ENCODE results near the gene ZNF597.

The ZNF597 gene

DNA sequence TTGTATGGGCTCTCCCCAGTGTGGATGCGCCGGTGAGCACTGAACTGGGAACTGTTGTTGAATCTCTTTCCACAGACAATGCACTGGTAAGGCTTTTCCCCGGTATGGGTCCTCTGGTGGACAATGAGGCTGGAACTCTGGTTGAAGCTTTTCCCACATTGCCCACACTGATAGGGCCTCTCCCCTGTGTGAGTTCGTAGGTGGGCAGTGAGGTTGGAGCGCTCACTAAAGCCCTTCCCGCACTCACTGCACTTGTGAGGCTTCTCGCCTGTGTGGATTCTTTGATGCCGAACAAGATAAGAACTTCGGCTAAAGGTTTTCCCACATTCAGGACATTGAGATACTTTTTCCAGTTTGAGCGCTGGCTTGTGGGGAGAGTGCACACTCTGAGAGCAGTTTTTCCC, 60.3 kb downstream of the ZNF597 start:
- Histone ChIP-seq H3K4me1 (ENCODE audit: control insufficient read depth, insufficient read depth, low read length) (no peaks in the 10 kb centered on the region), H3K9me3 (ENCODE audit: control insufficient read depth, insufficient read depth, low read depth, low read length) (peaks cover 77% of the 10 kb centered on the region), H3K4me3 (ENCODE audit: low read depth, low read length) (0 out of 2 replicates have a peak overlapping the region, but pooled peaks have one; percentile 5), H3K27ac (ENCODE audit: low read depth, low read length) (no peak overlapping the region), H3K9ac (ENCODE audit: low read length) (no peak overlapping the region), H3K36me3 (ENCODE audit: control insufficient read depth, insufficient read depth, low read length) (peaks cover 59% of the 10 kb centered on the region), H3K27me3 (ENCODE audit: control insufficient read depth, insufficient read depth, low read length) (no peaks in the 10 kb centered on the region)

All from HUES6 (cell line).